Mesodermal cell (in vitro differentiated cells): ENCODE results near the gene HSD17B11.
"Not testable (repeated sequence)": the region's sequence is repeated elsewhere in the genome, so short reads cannot be mapped to it uniquely, and the experiment has no call there.

Experiments
- H3K27ac ChIP-seq: 2 replicates; pipeline ENCODE4 v1.7.0; 2013; ENCODE audit warnings: mild to moderate bottlenecking, low read depth, low read length, moderate library complexity; ENCODE audit not compliant: severe bottlenecking
- H3K36me3 ChIP-seq: 2 replicates; pipeline ENCODE4 v1.7.1; 2013; ENCODE audit warnings: mild to moderate bottlenecking, low read length, moderate library complexity; ENCODE audit not compliant: control insufficient read depth, insufficient read depth
- H3K4me1 ChIP-seq: one replicate; pipeline ENCODE4 v1.7.1; 2013; ENCODE audit warnings: mild to moderate bottlenecking, low read length; ENCODE audit not compliant: insufficient read depth, control insufficient read depth, poor library complexity, severe bottlenecking
- H3K4me3 ChIP-seq: 2 replicates; pipeline ENCODE4 v1.7.0; 2013; ENCODE audit warnings: low read length, control low read depth, mild to moderate bottlenecking; ENCODE audit not compliant: insufficient read depth, poor library complexity, severe bottlenecking; ENCODE audit errors: extremely low read depth
- H3K9me3 ChIP-seq: 2 replicates; pipeline ENCODE4 v1.7.1; 2013; ENCODE audit warnings: mild to moderate bottlenecking, low read length, moderate library complexity; ENCODE audit not compliant: control insufficient read depth
- WGBS, 2 experiments: methylation state at CpG; one replicate each; pipeline ENCODE4 v1.1.5; 2013; ENCODE audit warnings: missing lambda C conversion rate in 2 of 2; ENCODE audit not compliant: insufficient coverage in 2 of 2; 5-methylcytosine and 5-hydroxymethylcytosine counted together

Gene HSD17B11

DNA sequence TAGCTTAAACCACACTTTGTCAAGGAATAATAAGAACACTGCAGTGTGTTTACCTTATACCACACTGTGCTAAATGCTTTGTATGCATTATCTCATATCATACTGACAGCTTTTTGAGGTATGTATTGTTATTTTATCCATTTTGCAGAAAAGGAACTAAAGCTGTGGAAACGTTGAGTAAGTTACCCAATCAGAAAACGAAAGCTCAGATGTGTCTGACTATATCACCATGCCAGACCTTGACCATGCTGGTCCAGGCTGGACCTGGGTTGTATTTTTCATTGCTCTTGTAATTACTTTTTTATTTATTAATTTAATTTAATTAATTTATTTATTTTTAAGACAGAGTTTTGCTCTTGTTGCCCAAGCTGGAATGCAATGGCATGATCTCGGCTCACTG is 2.1 kb downstream of the HSD17B11 start:
- H3K4me3 ChIP-seq: peak overlapping the region; percentile 10
- WGBS, 2 experiments: 100% methylated on average over 1 of the region's 3 CpGs; no CpG with 5 or more reads in 1 of the 2 experiments
- peaks cover 6% of the 10 kb centered on the region for H3K9me3 ChIP-seq
- peaks cover 23% of the 10 kb centered on the region for H3K36me3 ChIP-seq
- H3K27ac ChIP-seq: no peak overlapping the region
- peaks cover 4% of the 10 kb centered on the region for H3K4me1 ChIP-seq

DNA sequence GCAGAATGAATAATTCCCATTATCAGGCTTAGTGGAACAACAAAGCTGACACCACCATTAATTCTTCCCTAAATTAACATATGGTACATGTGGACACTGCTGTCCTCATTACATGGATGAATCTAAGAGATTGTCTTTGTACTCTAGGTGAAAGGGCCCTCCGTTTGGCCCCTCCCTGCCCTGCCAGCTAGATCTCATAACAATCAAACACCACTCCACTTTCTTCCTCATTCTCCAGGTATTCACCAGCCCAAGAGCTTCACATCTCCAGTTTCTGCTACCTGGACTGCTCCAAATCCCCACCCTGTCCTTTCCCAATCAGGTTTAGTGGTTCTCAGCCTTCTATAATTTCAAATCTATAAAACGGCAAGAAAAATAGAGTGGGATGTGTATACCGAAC is 3.8 kb downstream of the HSD17B11 start:
- Histone ChIP-seq H3K9me3 (peaks cover 6% of the 10 kb centered on the region), H3K4me1 (peaks cover 4% of the 10 kb centered on the region), H3K27ac (no peak overlapping the region), H3K4me3 (no peak overlapping the region), H3K36me3 (peaks cover 31% of the 10 kb centered on the region)
- WGBS, 2 experiments: 100% methylated on average over 1 of the region's 3 CpGs

- not testable (repeated sequence) for H3K4me3 ChIP-seq, H3K4me1 ChIP-seq, H3K27ac ChIP-seq, H3K9me3 ChIP-seq
- WGBS, 2 experiments: 78 to 90% methylated on average over 3 to 6 of the region's 9 CpGs
- peaks cover 45% of the 10 kb centered on the region for H3K36me3 ChIP-seq
Observed at GRCh38 chr4:87384466-87385132, 6.4 kb downstream of the HSD17B11 start.

GRCh38 chr4:87382931-87383330 is 8.1 kb downstream of the HSD17B11 start:
- Histone ChIP-seq H3K4me1 (no peaks in the 10 kb centered on the region), H3K9me3 (no peaks in the 10 kb centered on the region), H3K4me3 (no peak overlapping the region), H3K27ac (no peak overlapping the region), H3K36me3 (peaks cover 38% of the 10 kb centered on the region)
- 93 to 94% methylated on average over 2 to 3 of the region's 3 CpGs for WGBS, 2 experiments

GRCh38 chr4:87382116-87382515 is 8.9 kb downstream of the HSD17B11 start:
- no peak overlapping the region for H3K27ac ChIP-seq
- no peaks in the 10 kb centered on the region for H3K9me3 ChIP-seq
- peaks cover 32% of the 10 kb centered on the region for H3K36me3 ChIP-seq
- no peaks in the 10 kb centered on the region for H3K4me1 ChIP-seq
- H3K4me3 ChIP-seq: no peak overlapping the region
- WGBS, 2 experiments: 100% methylated on average over 1 of the region's 2 CpGs

GRCh38 chr4:87377816-87378215 is 13.2 kb downstream of the HSD17B11 start:
- no peak overlapping the region for H3K27ac ChIP-seq
- H3K4me3 ChIP-seq: no peak overlapping the region
- H3K4me1 ChIP-seq: no peaks in the 10 kb centered on the region
- 75 to 92% methylated on average over 1 to 2 of the region's 2 CpGs for WGBS, 2 experiments
- H3K36me3 ChIP-seq: peaks cover 39% of the 10 kb centered on the region
- H3K9me3 ChIP-seq: no peaks in the 10 kb centered on the region

- no peaks in the 10 kb centered on the region for H3K4me1 ChIP-seq
- H3K27ac ChIP-seq: no peak overlapping the region
- 65 to 100% methylated on average over 1 to 2 of the region's 4 CpGs for WGBS, 2 experiments
- no peaks in the 10 kb centered on the region for H3K9me3 ChIP-seq
- peaks cover 42% of the 10 kb centered on the region for H3K36me3 ChIP-seq
- no peak overlapping the region for H3K4me3 ChIP-seq
Observed at GRCh38 chr4:87375719-87376291, 15.2 kb downstream of the HSD17B11 start.

DNA sequence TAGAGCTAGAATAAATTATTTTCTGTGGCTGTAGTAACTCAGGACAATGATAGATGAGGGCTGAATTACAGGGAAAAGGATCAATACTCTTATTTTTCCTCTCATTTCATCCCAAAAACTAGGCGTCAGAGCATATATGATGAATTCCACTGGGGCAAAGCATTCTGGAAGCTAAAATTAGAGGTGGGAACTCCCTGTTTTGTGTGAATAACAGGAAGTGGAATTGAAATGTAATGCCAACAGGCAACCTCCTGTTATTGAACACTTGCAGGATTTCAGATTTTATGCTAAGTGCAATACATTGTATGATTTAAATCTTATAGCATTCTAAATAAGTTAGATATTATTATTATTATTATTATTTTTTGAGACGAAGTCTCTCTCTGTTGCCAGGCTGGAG is 20.9 kb downstream of the HSD17B11 start:
- WGBS, 2 experiments: no CpG with 5 or more reads among the region's 2 CpGs
- Histone ChIP-seq H3K36me3 (peaks cover 68% of the 10 kb centered on the region), H3K4me3 (no peak overlapping the region), H3K4me1 (no peaks in the 10 kb centered on the region), H3K9me3 (peaks cover 5% of the 10 kb centered on the region), H3K27ac (no peak overlapping the region)

- no CpG with 5 or more reads among the region's 2 CpGs for WGBS, 2 experiments
- Histone ChIP-seq H3K4me3 (no peak overlapping the region), H3K36me3 (peaks cover 68% of the 10 kb centered on the region)
Observed at GRCh38 chr4:87366521-87367162, 24.3 kb downstream of the HSD17B11 start.

DNA sequence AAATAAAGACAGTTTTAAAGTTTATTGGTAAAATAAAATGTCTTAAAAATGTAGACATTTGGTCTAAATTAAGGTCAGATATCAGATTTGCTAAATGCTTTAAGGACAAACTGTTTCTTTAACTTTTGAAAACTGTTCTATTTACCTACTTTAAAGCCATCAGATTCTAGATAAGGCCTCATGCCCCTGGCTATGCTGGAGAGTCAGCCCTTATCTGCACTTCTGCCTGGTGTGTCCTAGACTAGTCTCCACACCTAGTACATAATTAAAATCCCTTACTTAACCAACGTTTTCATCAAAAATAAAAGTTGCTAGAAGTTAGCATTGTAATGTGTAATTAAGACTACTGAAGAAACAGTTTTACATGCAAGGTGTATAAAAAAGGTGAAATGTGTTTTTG is 25.6 kb downstream of the HSD17B11 start:
- Histone ChIP-seq H3K4me3 (no peak overlapping the region), H3K4me1 (no peaks in the 10 kb centered on the region), H3K27ac (no peak overlapping the region), H3K9me3 (peaks cover 5% of the 10 kb centered on the region), H3K36me3 (peaks cover 67% of the 10 kb centered on the region)
- no CpG with 5 or more reads among the region's 1 CpG for WGBS, 2 experiments

More at GRCh38 chr4:87366521-87367162, 24.3 kb downstream of the HSD17B11 start:
- H3K27ac ChIP-seq: no peak overlapping the region
- peaks cover 5% of the 10 kb centered on the region for H3K9me3 ChIP-seq
- H3K4me1 ChIP-seq: no peaks in the 10 kb centered on the region

DNA sequence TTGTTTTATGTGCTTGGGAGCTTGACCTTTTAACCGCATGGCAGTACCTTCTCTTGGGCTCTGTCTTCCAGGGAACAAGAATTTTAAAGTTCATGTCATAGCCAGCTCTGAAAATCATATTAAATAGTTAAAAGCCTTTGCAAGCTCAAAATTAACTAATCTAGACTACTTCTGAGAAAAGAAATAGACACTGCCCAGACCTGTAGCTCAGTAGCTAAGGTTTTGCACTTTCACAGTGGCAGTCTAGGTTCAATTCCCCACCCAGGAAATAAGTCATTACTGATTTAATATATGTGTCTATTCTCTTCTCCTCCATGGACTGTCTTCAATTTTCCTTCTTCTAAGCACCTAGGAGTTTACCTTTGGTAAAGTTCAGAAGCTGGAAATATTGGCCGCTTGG is 27.4 kb downstream of the HSD17B11 start:
- 100% methylated on average over 2 of the region's 2 CpGs; no CpG with 5 or more reads in 1 of the 2 experiments for WGBS, 2 experiments
- Histone ChIP-seq H3K36me3 (peaks cover 66% of the 10 kb centered on the region), H3K27ac (no peak overlapping the region), H3K9me3 (peaks cover 5% of the 10 kb centered on the region), H3K4me1 (no peaks in the 10 kb centered on the region), H3K4me3 (no peak overlapping the region)
